ENCODE data around the gene ZBTB46. TPM values are rescaled to one million over a fixed set of nuclear protein-coding genes. Genes with fewer than 3 reads are reported as not detected.
"Not testable (repeated sequence)": the region's sequence is repeated elsewhere in the genome, so short reads cannot be mapped to it uniquely, and the experiment has no call there.

ZBTB46 gene
- total RNA-seq, 3 donors from 2014 or later = 8.2 to 18.7 (median 10.7) TPM

DNA sequence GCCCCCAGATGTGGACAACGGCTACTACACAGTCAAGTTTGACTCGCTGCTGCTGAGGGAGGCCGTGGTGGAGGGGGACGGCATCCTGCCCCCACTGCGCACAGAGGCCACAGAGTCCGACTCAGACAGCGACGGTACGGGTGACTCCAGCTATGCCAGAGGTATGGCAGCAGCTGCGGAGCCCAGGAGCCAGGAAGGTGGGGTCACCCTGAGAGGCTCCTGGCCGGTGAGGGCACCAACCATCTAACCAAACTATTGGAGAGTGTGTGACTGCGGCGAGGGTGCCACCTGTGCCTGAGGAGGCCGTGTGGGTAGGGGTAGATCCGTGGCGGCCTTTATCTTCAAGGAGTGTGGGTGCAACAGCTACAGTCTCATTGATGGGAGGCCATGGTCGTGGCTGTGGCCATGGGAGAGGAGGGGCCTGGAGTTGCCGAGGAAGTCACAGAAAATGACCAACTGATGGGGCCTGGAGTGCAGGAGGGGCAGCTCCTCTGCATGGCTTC lies 97.4 kb downstream of the ZBTB46 start:
- H3K4me3 ChIP-seq = no peak overlapping the region
- intact Hi-C loops (cut with DNase I; ENCODE audit: low total_unique reads) = no loop called here
- no peaks in the 10 kb centered on the region for H3K27me3 ChIP-seq
- H3K4me1 ChIP-seq = peaks cover 11 to 13% of the 10 kb centered on the region in 2 donors
- H3K9me3 ChIP-seq = no peaks in the 10 kb centered on the region
- no peak for TF ChIP-seq POLR2AphosphoS5 (IDR thresholded peaks at IDR 0.05)
- no peak for TF ChIP-seq POLR2A (IDR thresholded peaks at IDR 0.05)
- TF ChIP-seq, protein P1, sequence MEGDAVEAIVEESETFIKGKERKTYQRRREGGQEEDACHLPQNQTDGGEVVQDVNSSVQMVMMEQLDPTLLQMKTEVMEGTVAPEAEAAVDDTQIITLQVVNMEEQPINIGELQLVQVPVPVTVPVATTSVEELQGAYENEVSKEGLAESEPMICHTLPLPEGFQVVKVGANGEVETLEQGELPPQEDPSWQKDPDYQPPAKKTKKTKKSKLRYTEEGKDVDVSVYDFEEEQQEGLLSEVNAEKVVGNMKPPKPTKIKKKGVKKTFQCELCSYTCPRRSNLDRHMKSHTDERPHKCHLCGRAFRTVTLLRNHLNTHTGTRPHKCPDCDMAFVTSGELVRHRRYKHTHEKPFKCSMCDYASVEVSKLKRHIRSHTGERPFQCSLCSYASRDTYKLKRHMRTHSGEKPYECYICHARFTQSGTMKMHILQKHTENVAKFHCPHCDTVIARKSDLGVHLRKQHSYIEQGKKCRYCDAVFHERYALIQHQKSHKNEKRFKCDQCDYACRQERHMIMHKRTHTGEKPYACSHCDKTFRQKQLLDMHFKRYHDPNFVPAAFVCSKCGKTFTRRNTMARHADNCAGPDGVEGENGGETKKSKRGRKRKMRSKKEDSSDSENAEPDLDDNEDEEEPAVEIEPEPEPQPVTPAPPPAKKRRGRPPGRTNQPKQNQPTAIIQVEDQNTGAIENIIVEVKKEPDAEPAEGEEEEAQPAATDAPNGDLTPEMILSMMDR (IDR thresholded peaks at IDR 0.05) = no peak
- H3K27ac ChIP-seq = no peak overlapping the region
- DNase-seq (ENCODE audit: low spot score in 2 of 2) = no peak
- no peaks in the 10 kb centered on the region for H3K36me3 ChIP-seq

DNA sequence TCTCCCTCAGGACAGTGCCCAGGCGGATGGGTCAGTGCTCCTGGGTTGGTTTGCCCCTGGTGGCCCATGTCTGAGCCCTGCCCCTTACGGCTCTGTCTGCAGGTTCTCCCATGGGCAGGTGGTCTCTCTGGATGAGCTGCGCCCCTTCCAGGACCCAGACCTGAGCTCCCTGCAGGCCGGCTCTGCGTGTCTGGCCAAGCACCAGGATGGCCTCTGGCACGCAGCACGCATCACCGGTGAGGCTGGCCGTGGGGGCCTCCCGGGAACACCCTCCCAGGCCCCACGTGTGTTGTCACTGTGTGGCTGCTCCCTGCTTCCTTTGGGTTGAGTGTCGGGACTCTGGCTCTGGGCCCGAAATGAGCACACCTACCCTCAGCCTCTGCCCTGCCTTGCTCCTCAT lies 97.9 kb downstream of the ZBTB46 start:
- intact Hi-C loops (cut with DNase I; ENCODE audit: low total_unique reads) = no loop called here
- H3K27me3 ChIP-seq = no peaks in the 10 kb centered on the region
- no peaks in the 10 kb centered on the region for H3K9me3 ChIP-seq
- peaks cover 6 to 7% of the 10 kb centered on the region in 2 donors for H3K4me1 ChIP-seq
- DNase-seq (ENCODE audit: low spot score in 2 of 2) = no peak
- TF ChIP-seq, protein P1 (IDR thresholded peaks at IDR 0.05) = no peak
- TF ChIP-seq POLR2AphosphoS5 (IDR thresholded peaks at IDR 0.05) (no peak), POLR2A (IDR thresholded peaks at IDR 0.05) (no peak)
- H3K4me3 ChIP-seq = no peak overlapping the region
- H3K36me3 ChIP-seq = no peaks in the 10 kb centered on the region
- H3K27ac ChIP-seq = no peak overlapping the region

DNA sequence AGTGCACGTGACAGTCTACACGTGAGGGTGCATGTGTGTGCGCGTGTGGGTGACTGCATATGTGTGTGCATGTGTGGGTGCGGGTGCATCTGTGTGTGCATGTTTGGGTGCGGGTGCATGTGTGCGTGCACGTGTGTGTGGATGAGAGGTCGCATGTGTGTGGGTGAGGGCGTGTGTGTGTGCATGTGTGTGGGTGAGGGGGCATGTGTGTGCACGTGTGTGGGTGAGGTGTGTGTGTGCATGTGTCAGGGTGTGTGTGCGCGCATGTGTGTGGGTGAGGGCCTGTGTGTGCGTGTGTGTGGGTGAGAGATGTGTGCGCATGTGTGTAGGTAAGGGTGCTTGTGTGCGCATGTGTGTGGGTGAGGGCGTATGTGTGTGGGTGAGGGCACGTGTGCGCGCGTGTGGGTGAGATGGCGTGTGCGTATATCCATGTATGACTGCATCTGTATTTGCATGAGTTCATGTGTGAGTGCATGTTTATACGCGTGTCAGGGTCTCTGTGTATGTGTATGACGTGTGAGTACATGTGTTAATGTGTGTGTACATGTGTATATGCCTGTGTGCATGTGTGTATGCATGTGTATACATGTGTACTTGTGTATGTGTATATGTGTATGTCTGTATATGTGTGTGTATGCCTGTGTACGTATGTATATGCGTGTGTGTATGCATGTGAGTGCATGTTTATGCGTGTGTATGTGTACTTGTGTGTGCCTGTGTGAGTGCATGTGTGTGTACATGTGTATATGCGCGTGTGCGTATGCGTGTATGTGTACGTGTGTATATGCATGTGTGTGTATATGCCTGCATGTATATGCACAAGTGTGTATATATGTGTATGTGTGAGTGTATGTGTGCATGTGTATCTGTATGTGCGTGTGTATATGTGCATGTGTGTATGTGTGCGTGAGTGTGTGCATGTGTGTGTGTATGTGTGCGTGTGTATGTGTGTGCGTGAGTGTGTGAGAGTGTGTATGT lies 98.7 kb downstream of the ZBTB46 start:
- Histone ChIP-seq H3K9me3 (no peaks in the 10 kb centered on the region), H3K27me3 (no peaks in the 10 kb centered on the region), H3K4me1 (peaks cover 0 to 2% of the 10 kb centered on the region in 2 donors), H3K36me3 (no peaks in the 10 kb centered on the region), H3K27ac (no peak overlapping the region), H3K4me3 (no peak overlapping the region)
- no peak for TF ChIP-seq POLR2AphosphoS5 (IDR thresholded peaks at IDR 0.05)
- TF ChIP-seq, protein P1 (IDR thresholded peaks at IDR 0.05) = no peak
- no peak for TF ChIP-seq POLR2A (IDR thresholded peaks at IDR 0.05)
- DNase-seq (ENCODE audit: low spot score in 2 of 2) = no peak
- intact Hi-C loops (cut with DNase I; ENCODE audit: low total_unique reads) = no loop called here

DNA sequence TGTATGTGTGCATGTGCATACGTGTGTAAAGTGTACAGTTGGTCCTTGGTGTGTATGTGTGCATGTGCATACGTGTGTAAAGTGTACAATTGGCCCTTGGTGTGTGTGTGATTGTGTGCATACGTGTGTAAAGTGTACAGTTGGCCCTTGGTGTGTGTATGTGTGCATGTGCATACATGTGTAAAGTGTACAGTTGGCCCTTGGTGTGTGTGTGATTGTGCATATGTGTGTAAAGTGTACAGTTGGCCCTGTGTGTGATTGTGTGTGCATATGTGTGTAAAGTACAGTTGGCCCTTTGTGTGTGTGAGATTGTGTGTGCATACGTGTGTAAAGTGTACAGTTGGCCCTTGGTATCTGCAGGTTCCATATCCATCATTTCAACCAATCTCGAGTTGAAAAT lies 99.7 kb downstream of the ZBTB46 start:
- Histone ChIP-seq H3K27me3 (no peaks in the 10 kb centered on the region), H3K4me3 (no peak overlapping the region), H3K4me1 (no peaks in the 10 kb centered on the region), H3K27ac (no peak overlapping the region), H3K9me3 (no peaks in the 10 kb centered on the region), H3K36me3 (no peaks in the 10 kb centered on the region)
- TF ChIP-seq POLR2AphosphoS5 (IDR thresholded peaks at IDR 0.05) = no peak
- TF ChIP-seq, protein P1 (IDR thresholded peaks at IDR 0.05) = no peak
- TF ChIP-seq POLR2A (IDR thresholded peaks at IDR 0.05) = no peak
- no peak for DNase-seq (ENCODE audit: low spot score in 2 of 2)
- intact Hi-C loops (cut with DNase I; ENCODE audit: low total_unique reads) = no loop called here

DNA sequence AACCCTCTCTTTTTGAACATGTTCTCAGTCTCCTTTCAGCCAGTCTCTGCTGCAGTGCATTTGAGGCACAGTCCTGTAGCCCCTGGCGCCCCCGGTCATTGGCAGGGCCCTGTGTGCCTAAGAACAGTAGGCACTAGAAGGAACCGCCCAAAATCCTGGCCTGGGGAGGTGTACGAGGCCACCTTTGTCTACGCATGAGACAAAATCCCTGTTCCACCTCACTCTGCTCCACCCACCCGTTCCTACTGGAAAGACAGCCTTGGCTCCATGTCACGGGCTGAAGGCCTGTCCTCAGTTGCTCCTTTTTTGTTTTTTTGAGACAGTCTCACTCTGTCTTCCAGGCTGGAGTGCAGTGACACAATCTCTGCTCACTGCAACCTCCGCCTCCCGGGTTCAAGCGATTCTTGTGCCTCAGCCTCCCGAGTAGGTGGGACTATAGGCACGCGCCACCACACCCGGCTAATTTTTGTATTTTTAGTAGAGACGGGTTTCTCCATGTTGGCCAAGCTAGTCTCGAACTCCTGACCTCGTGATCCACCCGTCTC lies 100.8 kb downstream of the ZBTB46 start:
- DNase-seq (ENCODE audit: low spot score in 2 of 2); H3K9me3 ChIP-seq; H3K4me3 ChIP-seq; H3K4me1 ChIP-seq; intact Hi-C loops (cut with DNase I; ENCODE audit: low total_unique reads); H3K36me3 ChIP-seq; H3K27me3 ChIP-seq; H3K27ac ChIP-seq: not testable (repeated sequence)

DNA sequence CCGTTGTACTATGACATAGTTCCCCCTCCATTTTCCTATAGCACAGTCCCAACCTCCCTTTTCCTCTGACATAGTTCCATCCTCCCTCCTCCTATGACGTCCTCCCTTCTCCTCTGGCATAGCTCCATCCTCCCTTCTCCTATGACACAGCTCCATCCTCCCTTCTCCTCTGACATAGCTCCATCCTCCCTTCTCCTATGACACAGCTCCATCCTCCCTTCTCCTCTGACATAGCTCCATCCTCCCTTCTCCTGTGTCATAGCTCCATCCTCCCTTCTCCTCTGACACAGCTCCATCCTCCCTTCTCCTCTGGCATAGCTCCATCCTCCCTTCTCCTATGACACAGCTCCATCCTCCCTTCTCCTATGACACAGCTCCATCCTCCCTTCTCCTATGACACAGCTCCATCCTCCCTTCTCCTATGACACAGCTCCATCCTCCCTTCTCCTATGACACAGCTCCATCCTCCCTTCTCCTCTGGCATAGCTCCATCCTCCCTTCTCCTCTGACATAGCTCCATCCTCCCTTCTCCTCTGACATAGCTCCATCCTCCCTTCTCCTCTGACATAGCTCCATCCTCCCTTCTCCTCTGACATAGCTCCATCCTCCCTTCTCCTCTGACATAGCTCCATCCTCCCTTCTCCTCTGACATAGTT lies 108.0 kb downstream of the ZBTB46 start:
- H3K4me3 ChIP-seq; H3K27me3 ChIP-seq; H3K4me1 ChIP-seq; H3K27ac ChIP-seq; H3K36me3 ChIP-seq; intact Hi-C loops (cut with DNase I; ENCODE audit: low total_unique reads); DNase-seq (ENCODE audit: low spot score in 2 of 2): not testable (repeated sequence)
- peaks cover 16 to 25% of the 10 kb centered on the region in 2 donors for H3K9me3 ChIP-seq
